ENCODE measurements around the gene ITGB4.
A peak's percentile ranks its signal among the peaks of the same experiment; 100 is the strongest.

The ITGB4 gene

DNA sequence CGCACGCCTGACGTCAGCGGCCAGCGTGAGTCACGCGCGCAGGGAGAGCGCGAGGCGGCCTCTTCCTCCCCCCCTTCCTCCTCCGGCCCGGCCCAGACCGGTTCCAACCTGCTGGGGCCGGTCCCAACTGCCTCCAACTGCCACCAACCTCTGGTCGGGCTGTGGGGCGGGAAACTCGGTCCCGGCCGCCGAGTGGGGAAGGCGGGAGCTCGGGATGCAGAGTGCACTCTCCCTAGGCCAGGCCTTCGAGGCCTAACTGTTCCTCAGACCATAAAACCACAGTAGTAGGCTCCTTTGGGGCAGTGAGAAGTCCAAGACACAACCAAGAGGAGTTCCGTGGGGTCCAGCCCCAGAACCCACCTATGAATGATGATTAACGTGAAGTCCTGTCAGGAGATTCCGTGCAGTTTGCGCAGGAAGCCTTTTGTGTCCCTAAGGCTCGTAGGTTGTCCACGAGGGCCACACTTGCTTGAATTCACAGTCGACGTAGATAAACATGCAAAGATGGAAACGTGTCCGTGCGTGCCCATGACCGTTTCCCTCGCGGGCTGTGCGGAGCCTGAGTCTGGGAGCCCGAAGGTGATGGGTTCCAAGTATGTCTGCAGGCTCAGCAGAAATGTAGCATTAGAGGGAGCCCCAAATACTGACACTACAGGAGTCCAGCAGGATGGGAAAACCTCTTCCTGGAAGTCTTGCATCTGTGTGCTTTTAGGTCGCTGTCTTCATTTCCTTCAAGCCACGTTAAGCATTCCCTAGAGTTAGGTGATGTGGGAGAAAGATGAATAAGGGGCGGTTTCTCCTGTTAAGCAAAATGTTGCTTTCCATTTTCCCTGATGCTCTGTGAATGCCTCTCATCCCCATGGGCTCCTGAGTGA is 64.0 kb downstream of the ITGB4 start:
- H3K4me3 ChIP-seq (replicated peaks in 1 of 2; ENCODE audit: low read depth in 2 of 2, low read length in 2 of 2), result peak overlapping the region; percentile 63 to 75
- TF ChIP-seq, protein P1, sequence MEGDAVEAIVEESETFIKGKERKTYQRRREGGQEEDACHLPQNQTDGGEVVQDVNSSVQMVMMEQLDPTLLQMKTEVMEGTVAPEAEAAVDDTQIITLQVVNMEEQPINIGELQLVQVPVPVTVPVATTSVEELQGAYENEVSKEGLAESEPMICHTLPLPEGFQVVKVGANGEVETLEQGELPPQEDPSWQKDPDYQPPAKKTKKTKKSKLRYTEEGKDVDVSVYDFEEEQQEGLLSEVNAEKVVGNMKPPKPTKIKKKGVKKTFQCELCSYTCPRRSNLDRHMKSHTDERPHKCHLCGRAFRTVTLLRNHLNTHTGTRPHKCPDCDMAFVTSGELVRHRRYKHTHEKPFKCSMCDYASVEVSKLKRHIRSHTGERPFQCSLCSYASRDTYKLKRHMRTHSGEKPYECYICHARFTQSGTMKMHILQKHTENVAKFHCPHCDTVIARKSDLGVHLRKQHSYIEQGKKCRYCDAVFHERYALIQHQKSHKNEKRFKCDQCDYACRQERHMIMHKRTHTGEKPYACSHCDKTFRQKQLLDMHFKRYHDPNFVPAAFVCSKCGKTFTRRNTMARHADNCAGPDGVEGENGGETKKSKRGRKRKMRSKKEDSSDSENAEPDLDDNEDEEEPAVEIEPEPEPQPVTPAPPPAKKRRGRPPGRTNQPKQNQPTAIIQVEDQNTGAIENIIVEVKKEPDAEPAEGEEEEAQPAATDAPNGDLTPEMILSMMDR (IDR thresholded peaks at IDR 0.05; ENCODE audit: low read depth, low read length), result no peak
- peak; percentile 95 to 97 for DNase-seq (ENCODE audit: low read depth in 2 of 2)

DNA sequence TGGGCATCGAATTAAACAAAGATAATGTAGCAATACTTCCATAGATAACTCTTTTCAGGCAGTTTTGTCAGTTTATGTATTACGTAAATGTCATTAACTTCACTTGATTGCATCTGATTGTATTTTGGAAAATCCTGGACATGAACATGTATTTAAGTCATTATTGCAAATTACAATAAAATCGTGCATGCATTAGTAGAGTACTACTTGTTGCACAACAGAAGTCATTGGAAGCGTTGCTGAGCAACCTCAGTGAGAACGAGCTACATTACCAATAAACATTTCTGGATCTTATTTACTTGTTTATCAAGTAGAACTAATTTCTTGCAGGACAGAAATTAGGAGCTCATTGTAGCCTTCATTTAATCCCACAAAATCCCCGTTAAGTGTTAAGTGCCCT is 70.0 kb downstream of the ITGB4 start:
- DNase-seq (ENCODE audit: low read depth in 2 of 2), result no peak
- H3K4me3 ChIP-seq (replicated peaks in 1 of 2; ENCODE audit: low read depth in 2 of 2, low read length in 2 of 2), result no peak overlapping the region
- TF ChIP-seq, protein P1 (IDR thresholded peaks at IDR 0.05; ENCODE audit: low read depth, low read length), result no peak

DNA sequence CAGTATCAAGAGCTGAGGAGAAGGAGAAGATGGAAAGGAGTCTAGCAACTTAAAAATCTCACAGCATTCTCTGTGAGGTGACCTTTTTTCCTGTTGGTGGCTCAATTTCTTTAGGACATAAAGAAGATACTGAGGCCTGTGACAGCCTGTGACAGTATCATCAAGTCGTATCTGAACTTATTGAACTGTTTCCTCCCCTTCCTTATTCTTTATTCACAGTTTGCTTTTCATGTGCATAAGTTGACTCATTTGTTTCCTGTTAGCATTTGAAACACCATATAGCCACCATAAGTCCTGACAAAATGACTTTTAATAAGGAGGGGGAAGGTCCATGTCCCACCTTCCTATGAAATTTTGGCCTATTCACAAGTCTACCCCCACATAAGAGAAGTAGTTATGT is 72.2 kb downstream of the ITGB4 start:
- H3K4me3 ChIP-seq (replicated peaks in 1 of 2; ENCODE audit: low read depth in 2 of 2, low read length in 2 of 2), result no peak overlapping the region
- TF ChIP-seq, protein P1 (IDR thresholded peaks at IDR 0.05; ENCODE audit: low read depth, low read length), result no peak
- DNase-seq (ENCODE audit: low read depth in 2 of 2), result no peak

DNA sequence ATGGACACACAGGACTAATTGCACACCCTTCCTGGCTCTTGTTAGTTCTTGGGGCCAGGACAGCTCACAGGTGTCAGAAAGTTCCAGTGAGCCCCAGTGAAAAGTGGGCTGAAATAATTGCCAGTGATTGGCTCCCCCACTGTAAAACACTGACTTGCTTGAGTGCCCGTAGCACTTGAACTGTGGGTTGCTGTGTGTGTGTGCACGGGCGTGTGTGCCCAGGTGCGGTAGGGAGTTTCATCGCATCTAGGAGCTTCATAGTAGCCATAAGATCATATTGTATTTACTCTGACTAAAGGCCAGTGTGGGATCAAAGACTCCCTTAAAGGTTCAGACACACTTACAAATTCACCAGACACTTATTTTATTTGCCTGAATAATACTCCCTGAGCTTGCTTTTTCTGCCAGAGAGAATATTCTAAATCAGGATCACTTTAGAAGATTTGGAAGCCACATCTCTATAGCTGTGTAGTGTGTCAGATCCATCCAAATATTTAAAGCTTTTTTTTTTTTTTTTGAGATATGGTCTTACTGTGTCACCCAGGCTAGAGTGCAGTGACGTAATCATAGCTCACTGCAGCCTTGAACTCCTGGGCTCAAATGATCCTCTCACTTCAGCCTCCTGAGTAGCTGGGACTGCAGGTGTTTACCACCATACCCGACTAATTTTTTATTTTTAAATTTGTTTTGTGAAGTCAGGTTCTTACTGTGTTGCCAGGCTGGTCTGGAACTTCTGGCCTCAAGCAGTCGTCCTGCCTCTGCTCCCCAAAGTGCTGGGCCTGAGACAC is 74.8 kb downstream of the ITGB4 start:
- TF ChIP-seq, protein P1 (IDR thresholded peaks at IDR 0.05; ENCODE audit: low read depth, low read length), result no peak
- H3K4me3 ChIP-seq (replicated peaks in 1 of 2; ENCODE audit: low read depth in 2 of 2, low read length in 2 of 2), result no peak overlapping the region
- no peak for DNase-seq (ENCODE audit: low read depth in 2 of 2)

DNA sequence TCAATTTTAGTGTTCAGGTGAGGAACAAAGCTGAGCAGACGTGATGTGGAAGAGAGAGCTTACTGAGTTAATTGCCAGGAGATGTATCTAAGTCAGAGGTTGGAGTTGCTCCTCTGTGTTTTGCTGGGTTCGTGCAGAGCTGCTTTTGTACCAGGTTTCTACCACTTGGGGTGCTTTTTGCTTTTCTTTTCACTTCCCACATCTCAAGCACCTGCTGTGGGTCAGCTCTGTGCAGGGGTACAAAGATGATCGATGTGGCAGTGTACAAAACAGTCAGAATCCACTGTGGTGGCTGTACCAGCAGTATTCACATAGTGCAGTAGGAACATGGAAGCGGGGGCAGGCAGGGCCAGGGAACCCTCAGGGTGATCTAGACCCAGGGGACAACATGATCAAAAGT is 78.1 kb downstream of the ITGB4 start:
- DNase-seq (ENCODE audit: low read depth in 2 of 2), result no peak
- TF ChIP-seq, protein P1 (IDR thresholded peaks at IDR 0.05; ENCODE audit: low read depth, low read length), result no peak

DNA sequence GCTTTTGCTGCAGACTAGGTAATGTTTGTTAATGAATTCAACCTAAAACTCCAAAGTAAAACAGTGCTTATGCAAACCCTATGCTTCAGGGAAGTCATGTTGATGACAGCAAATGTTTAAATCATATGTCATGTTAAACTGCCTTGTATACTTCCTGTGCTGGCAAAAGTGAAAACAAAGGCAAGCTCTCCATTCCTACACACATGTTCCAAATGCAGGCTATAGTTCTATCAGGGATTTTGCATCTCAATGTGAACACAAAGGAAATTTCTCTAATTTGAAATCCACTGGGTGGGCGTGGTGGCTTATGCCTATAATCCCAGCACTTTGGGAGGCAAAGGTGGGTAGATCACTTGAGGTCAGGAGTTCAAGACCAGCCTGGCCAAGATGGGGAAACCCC is 82.6 kb downstream of the ITGB4 start:
- DNase-seq (ENCODE audit: low read depth in 2 of 2), result no peak
- no peak overlapping the region for H3K4me3 ChIP-seq (replicated peaks in 1 of 2; ENCODE audit: low read depth in 2 of 2, low read length in 2 of 2)
- TF ChIP-seq, protein P1 (IDR thresholded peaks at IDR 0.05; ENCODE audit: low read depth, low read length), result no peak

More for the DNA sequence above, 78.1 kb downstream of the ITGB4 start:
- H3K4me3 ChIP-seq (replicated peaks in 1 of 2; ENCODE audit: low read depth in 2 of 2, low read length in 2 of 2), result no peak overlapping the region

Data from cardiac fibroblast (primary cell).